B cell (primary cell): Measurements from ENCODE around the gene SCFD2. TPM values are rescaled to one million over a fixed set of nuclear protein-coding genes. Genes with fewer than 3 reads are reported as not detected.

Experiments
- ATAC-seq: fragments of 200-7000 bp; cut with Tn5 transposase; one replicate; pipeline ENCODE4 v1.10.0; 2021; ENCODE audit warnings: low read depth, mild to moderate bottlenecking, moderate number of reproducible peaks, moderate library complexity
- CTCF ChIA-PET: fragments of 350-600 bp; sonication (Branson Sonifier 250); formaldehyde crosslinking; loops from one replicate; lab custom pipeline; 2021; ENCODE audit warnings: antibody characterized with exemption, inconsistent platforms; lab: Charles Lee
- POLR2A ChIA-PET: fragments of 350-600 bp; sonication (Branson Sonifier 250); formaldehyde crosslinking; loops from one replicate; lab custom pipeline; 2021; ENCODE audit warnings: antibody characterized with exemption; lab: Charles Lee
- DNase-seq: peaks from one replicate; pipeline ENCODE4 v3.0.0; 2013
- H2AFZ ChIP-seq: 2 replicates; pipeline ENCODE4 v1.6.1; 2012; ENCODE audit warnings: mild to moderate bottlenecking, low read depth, low read length; ENCODE audit not compliant: insufficient read depth, poor library complexity, severe bottlenecking
- H3K27ac ChIP-seq, 2 donors: 1 replicate in 1 of 2; 2 replicates in 1 of 2; pipeline ENCODE4 v1.5.1; 2012 to 2013; ENCODE audit warnings: low read length in 2 of 2, mild to moderate bottlenecking in 2 of 2, moderate library complexity in 1 of 2
- H3K27me3 ChIP-seq, 4 experiments: fragments of 200-600 bp in 1 of 4; sonication (generic) in 1 of 4; replicated peaks in 1 of 4; 1 replicate in 2 of 4; 2 replicates in 2 of 4; pipeline versions ENCODE4 v1.6.1 to v1.7.0; 2013 to 2016; ENCODE audit warnings: low read length in 3 of 4, mild to moderate bottlenecking in 2 of 4, mixed read lengths in 1 of 4, moderate library complexity in 1 of 4; ENCODE audit not compliant: insufficient read depth in 4 of 4, control insufficient read depth in 3 of 4; ENCODE audit errors: control extremely low read depth in 1 of 4
- H3K36me3 ChIP-seq, 2 experiments: replicated peaks in 1 of 2; 1 replicate in 1 of 2; 2 replicates in 1 of 2; pipeline versions ENCODE4 v1.6.1 to v1.7.1; 2013; ENCODE audit warnings: low read length in 1 of 2; ENCODE audit not compliant: insufficient read depth in 2 of 2, control insufficient read depth in 1 of 2; ENCODE audit errors: control extremely low read depth in 1 of 2, extremely low read depth in 1 of 2
- H3K4me1 ChIP-seq, 2 donors: fragments of 200-600 bp in 1 of 2; sonication (generic) in 1 of 2; 1 replicate in 1 of 2; 2 replicates in 1 of 2; pipeline versions ENCODE4 v1.5.1 to v1.6.1; 2013 to 2017; ENCODE audit warnings: low read length in 2 of 2; ENCODE audit not compliant: control insufficient read depth in 2 of 2, insufficient read depth in 2 of 2
- H3K4me2 ChIP-seq: replicated peaks from 2 replicates; pipeline ENCODE3; 2012; ENCODE audit warnings: mild to moderate bottlenecking, low read depth, low read length; ENCODE audit not compliant: poor library complexity, severe bottlenecking
- H3K4me3 ChIP-seq, 5 experiments: fragments of 200-600 bp in 1 of 5; sonication (generic) in 1 of 5; 1 replicate in 3 of 5; 2 replicates in 2 of 5; pipeline versions ENCODE4 v1.5.1 to v1.7.0; 2011 to 2016; ENCODE audit warnings: low read length in 4 of 5, mild to moderate bottlenecking in 4 of 5, low read depth in 2 of 5, control low read depth in 1 of 5, moderate library complexity in 1 of 5; ENCODE audit not compliant: insufficient read depth in 1 of 5; ENCODE audit errors: control extremely low read depth in 1 of 5, extremely low read depth in 1 of 5
- H3K79me2 ChIP-seq: fragments of 200-600 bp; sonication (generic); one replicate; pipeline ENCODE4 v1.6.0; 2016; ENCODE audit warnings: low read length; ENCODE audit not compliant: control insufficient read depth, insufficient read depth
- H3K9ac ChIP-seq: fragments of 200-600 bp; sonication (generic); 2 replicates; pipeline ENCODE4 v1.6.1; 2017; ENCODE audit warnings: mild to moderate bottlenecking, low read length, moderate library complexity
- H3K9me3 ChIP-seq, 3 donors: one replicate each; pipeline versions ENCODE4 v1.6.1 to v1.7.1; 2013; ENCODE audit warnings: low read length in 2 of 3; ENCODE audit not compliant: control insufficient read depth in 2 of 3, insufficient read depth in 1 of 3; ENCODE audit errors: control extremely low read depth in 1 of 3
- H4K20me1 ChIP-seq: 2 replicates; pipeline ENCODE4 v1.6.0; 2012; ENCODE audit warnings: mild to moderate bottlenecking, low read length; ENCODE audit not compliant: insufficient read depth, control insufficient read depth, poor library complexity, severe bottlenecking
- H3K27ac Mint-ChIP-seq: one replicate; pipeline ENCODE4 v1.8.0; 2021; ENCODE audit warnings: mixed read lengths
- H3K27me3 Mint-ChIP-seq: one replicate; pipeline ENCODE4 v1.8.0; 2021; ENCODE audit warnings: mixed read lengths
- H3K4me1 Mint-ChIP-seq: one replicate; pipeline ENCODE4 v1.8.0; 2021; ENCODE audit warnings: mixed read lengths
- H3K4me3 Mint-ChIP-seq: one replicate; pipeline ENCODE4 v1.8.0; 2021; ENCODE audit warnings: mixed read lengths
- H3K9me3 Mint-ChIP-seq: one replicate; pipeline ENCODE4 v1.8.0; 2022; ENCODE audit warnings: mixed read lengths; ENCODE audit not compliant: insufficient read depth
- EZH2 ChIP-seq: IDR thresholded peaks from 2 replicates; pipeline ENCODE4 v1.6.1; 2012; ENCODE audit warnings: borderline replicate concordance, low read depth, mild to moderate bottlenecking, moderate library complexity, low read length; ENCODE audit not compliant: insufficient read depth, poor library complexity, severe bottlenecking
- WGBS: methylation state at CpG from one replicate; pipeline ENCODE4 v1.1.5; 2013; ENCODE audit warnings: missing lambda C conversion rate; ENCODE audit not compliant: insufficient coverage; 5-methylcytosine and 5-hydroxymethylcytosine counted together
- intact Hi-C: fragments of 100-400 bp; cut with micrococcal nuclease; formaldehyde crosslinking; loops from one replicate; pipeline ENCODE4 v1.10.0; 2022
- polyA plus RNA-seq: library from polyadenylated mRNA; depleted of rRNA; stranded (reverse); fragments of >200 nt; gene quantifications from 2 replicates; pipeline ENCODE4 v1.2.3, GENCODE V29; 2012
- total RNA-seq, 2 donors: library from RNA; stranded (reverse); fragments of 120-200 nt in 1 of 2; gene quantifications; 1 replicate in 1 of 2; 2 replicates in 1 of 2; pipeline versions ENCODE4 v1.2.3 to v1.2.4, GENCODE V29; 2013 to 2022
- TF ChIP-seq, protein P1 (sequence below): fragments of 200-600 bp; IDR thresholded peaks from one replicate; pipeline ENCODE4 v1.8.0; 2022; ENCODE audit warnings: antibody characterized with exemption, mild to moderate bottlenecking

SCFD2 gene
- total and polyA plus RNA-seq, 2 donors (not counting 1 experiment from before 2014, with no cell fraction given) = 12.8 to 20.4 TPM

DNA sequence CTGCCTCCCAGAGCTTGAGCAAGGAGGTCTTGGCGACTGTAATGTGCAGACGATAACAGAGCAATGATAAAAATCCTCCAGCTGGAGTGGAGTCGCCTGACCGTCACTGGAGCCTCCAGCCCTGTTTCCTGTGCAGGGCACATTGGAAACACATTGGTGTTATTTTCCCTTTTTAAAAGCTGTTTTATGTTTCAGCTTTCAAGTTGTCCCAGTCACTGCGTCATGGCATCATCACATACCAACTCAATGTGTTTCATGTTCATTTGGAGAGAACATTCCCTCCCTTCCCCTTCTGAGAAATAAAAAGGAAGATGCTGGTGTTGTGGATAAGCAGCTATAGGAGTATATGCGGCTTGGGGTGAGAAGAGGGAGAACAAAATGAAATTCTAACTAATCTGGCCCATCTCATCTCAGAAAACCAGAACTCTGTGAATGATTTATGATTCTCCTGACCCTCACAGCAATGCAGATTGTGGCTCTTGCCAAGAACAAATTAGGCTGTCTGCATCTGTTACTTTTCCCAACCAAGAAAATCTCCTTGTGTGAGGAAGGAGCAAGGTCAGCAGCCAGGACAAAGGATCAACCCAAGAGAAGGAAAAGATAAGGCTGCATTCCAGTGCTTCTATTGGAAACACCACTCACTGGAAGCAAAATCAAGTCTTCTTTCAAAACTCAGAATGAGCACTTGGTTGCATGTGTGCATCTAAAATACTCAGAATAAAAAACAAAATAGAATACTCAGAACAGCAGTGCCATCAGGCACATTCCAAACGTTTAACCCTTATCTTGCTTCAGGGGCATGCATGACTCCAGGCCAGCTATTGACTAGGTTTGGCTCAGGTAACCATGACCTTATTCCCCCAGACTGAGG, 369.4 kb downstream of the SCFD2 start:
- no peak overlapping the region for H3K4me2 ChIP-seq
- no peak for DNase-seq
- 65% methylated on average over 5 of the region's 7 CpGs for WGBS
- H4K20me1 ChIP-seq = no peaks in the 10 kb centered on the region
- no peaks in the 10 kb centered on the region for H3K36me3 ChIP-seq
- ChIA-PET POLR2A (no interaction called here), CTCF (interaction anchor here (1.2 kb wide), 1 partner anchor 10 kb away, joined by 3 read pairs; no protein-coding TSS in a partner anchor)
- no peak overlapping the region for H2AFZ ChIP-seq
- no peaks in the 10 kb centered on the region for H3K4me1 Mint-ChIP-seq
- H3K9ac ChIP-seq = no peak overlapping the region
- H3K4me3 Mint-ChIP-seq = no peak overlapping the region
- H3K27me3 ChIP-seq = no peaks in the 10 kb centered on the region
- no peak overlapping the region for H3K4me3 ChIP-seq
- H3K9me3 ChIP-seq = peaks cover 0 to 9% (median 0%) of the 10 kb centered on the region in 3 donors
- H3K9me3 Mint-ChIP-seq = no peaks in the 10 kb centered on the region
- H3K79me2 ChIP-seq = no peaks in the 10 kb centered on the region
- intact Hi-C loops = no loop called here
- no peaks in the 10 kb centered on the region for H3K4me1 ChIP-seq
- H3K27ac ChIP-seq = no peak overlapping the region
- no peak overlapping the region for H3K27ac Mint-ChIP-seq
- TF ChIP-seq, protein P1, sequence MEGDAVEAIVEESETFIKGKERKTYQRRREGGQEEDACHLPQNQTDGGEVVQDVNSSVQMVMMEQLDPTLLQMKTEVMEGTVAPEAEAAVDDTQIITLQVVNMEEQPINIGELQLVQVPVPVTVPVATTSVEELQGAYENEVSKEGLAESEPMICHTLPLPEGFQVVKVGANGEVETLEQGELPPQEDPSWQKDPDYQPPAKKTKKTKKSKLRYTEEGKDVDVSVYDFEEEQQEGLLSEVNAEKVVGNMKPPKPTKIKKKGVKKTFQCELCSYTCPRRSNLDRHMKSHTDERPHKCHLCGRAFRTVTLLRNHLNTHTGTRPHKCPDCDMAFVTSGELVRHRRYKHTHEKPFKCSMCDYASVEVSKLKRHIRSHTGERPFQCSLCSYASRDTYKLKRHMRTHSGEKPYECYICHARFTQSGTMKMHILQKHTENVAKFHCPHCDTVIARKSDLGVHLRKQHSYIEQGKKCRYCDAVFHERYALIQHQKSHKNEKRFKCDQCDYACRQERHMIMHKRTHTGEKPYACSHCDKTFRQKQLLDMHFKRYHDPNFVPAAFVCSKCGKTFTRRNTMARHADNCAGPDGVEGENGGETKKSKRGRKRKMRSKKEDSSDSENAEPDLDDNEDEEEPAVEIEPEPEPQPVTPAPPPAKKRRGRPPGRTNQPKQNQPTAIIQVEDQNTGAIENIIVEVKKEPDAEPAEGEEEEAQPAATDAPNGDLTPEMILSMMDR = no peak
- no peak for TF ChIP-seq EZH2
- H3K27me3 Mint-ChIP-seq = no peaks in the 10 kb centered on the region
- ATAC-seq = no peak

DNA sequence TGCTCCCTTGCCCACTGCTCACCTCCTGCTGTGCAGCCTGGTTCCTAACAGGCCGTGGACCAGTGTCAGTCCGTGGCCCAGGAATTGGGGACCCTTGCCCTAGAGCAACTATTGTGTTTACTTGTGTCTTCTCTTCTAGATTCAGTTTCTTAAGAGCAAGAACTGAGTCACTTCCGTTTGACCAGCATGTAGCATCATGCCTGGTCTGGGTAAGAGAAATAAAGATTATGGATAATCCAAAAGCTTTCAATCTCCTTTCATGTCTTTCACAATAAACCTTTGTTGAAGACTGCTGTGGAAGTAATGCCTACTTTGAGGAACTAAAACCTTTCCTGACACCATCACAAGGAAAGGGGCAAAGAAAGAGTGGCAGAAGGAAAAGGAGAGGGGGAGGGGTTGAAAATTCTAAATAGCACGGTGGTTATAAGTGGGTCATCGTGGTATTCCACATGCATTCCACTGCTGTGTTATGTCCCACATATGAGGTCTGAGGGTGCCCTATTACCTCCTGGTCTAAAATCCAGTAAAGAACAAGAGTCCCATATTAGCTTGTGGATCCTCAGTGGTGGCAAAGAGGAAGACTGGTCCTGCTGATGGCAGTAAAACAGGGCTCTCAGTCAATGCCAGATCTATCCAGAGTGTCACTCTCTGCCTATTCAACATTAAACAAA, 370.4 kb downstream of the SCFD2 start:
- Mint-ChIP-seq H3K9me3 (no peaks in the 10 kb centered on the region), H3K4me3 (no peak overlapping the region), H3K27ac (no peak overlapping the region), H3K27me3 (no peaks in the 10 kb centered on the region), H3K4me1 (no peaks in the 10 kb centered on the region)
- Histone ChIP-seq H3K36me3 (no peaks in the 10 kb centered on the region), H3K79me2 (no peaks in the 10 kb centered on the region), H3K9me3 (peaks cover 0 to 9% (median 0%) of the 10 kb centered on the region in 3 donors), H3K27ac (no peak overlapping the region), H4K20me1 (no peaks in the 10 kb centered on the region), H3K4me2 (no peak overlapping the region), H3K4me1 (no peaks in the 10 kb centered on the region), H3K9ac (no peak overlapping the region), H3K4me3 (no peak overlapping the region), H3K27me3 (no peaks in the 10 kb centered on the region), H2AFZ (no peak overlapping the region)
- DNase-seq = no peak
- TF ChIP-seq, protein P1 = no peak
- no peak for TF ChIP-seq EZH2
- intact Hi-C loops = no loop called here
- POLR2A ChIA-PET = no interaction called here
- ATAC-seq = no peak
- WGBS = 89% methylated on average over 4 of the region's 5 CpGs
- CTCF ChIA-PET = no interaction called here
